ENCODE data around the gene GNG7. TPM values are rescaled to one million over a fixed set of nuclear protein-coding genes. Genes with fewer than 3 reads are reported as not detected.
"Not testable (repeated sequence)": the region's sequence is repeated elsewhere in the genome, so short reads cannot be mapped to it uniquely, and the experiment has no call there.

The GNG7 gene
- total RNA-seq, 2 donors from 2014 or later, result 8.7 to 22.9 TPM

- WGBS, result 46% methylated on average over 45 of the region's 45 CpGs
- H3K27ac ChIP-seq, result peak overlapping the region; percentile 55 to 56
- no peaks in the 10 kb centered on the region for H3K9me3 ChIP-seq
- no peak for DNase-seq (ENCODE audit: low spot score)
- peaks cover 13% of the 10 kb centered on the region for H3K4me1 ChIP-seq (replicated peaks)
- intact Hi-C loops (cut with DNase I), result no loop called here
- TF ChIP-seq POLR2AphosphoS5 (IDR thresholded peaks at IDR 0.05), result no peak
- TF ChIP-seq POLR2A (IDR thresholded peaks at IDR 0.05), result no peak
- no peak for TF ChIP-seq CTCF (IDR thresholded peaks at IDR 0.05)
- H3K4me3 ChIP-seq, result no peak overlapping the region
- H3K27me3 ChIP-seq (replicated peaks; ENCODE audit: insufficient read depth), result no peaks in the 10 kb centered on the region
- H3K36me3 ChIP-seq, result no peaks in the 10 kb centered on the region
These were observed 177.4 kb downstream of the GNG7 start for GRCh38 chr19:2524840-2525723.

GRCh38 chr19:2524361-2524839, 178.1 kb downstream of the GNG7 start:
- H3K36me3 ChIP-seq, result no peaks in the 10 kb centered on the region
- H3K27ac ChIP-seq, result peak overlapping the region in 1 of 2 donors; percentile 70
- H3K4me3 ChIP-seq, result no peak overlapping the region
- TF ChIP-seq POLR2A (IDR thresholded peaks at IDR 0.05), result no peak
- TF ChIP-seq POLR2AphosphoS5 (IDR thresholded peaks at IDR 0.05), result no peak
- TF ChIP-seq CTCF (IDR thresholded peaks at IDR 0.05), result no peak
- intact Hi-C loops (cut with DNase I), result no loop called here
- H3K4me1 ChIP-seq (replicated peaks), result peaks cover 13% of the 10 kb centered on the region
- H3K9me3 ChIP-seq, result no peaks in the 10 kb centered on the region
- no peak for DNase-seq (ENCODE audit: low spot score)
- 90% methylated on average over 16 of the region's 16 CpGs for WGBS
- H3K27me3 ChIP-seq (replicated peaks; ENCODE audit: insufficient read depth), result no peaks in the 10 kb centered on the region

GRCh38 chr19:2523630-2524311, 178.7 kb downstream of the GNG7 start:
- no peak overlapping the region for H3K4me3 ChIP-seq
- no peak for DNase-seq (ENCODE audit: low spot score)
- peaks cover 7% of the 10 kb centered on the region for H3K4me1 ChIP-seq (replicated peaks)
- 24% methylated on average over 20 of the region's 20 CpGs for WGBS
- no peaks in the 10 kb centered on the region for H3K27me3 ChIP-seq (replicated peaks; ENCODE audit: insufficient read depth)
- no peaks in the 10 kb centered on the region for H3K36me3 ChIP-seq
- TF ChIP-seq CTCF (IDR thresholded peaks at IDR 0.05), result peak in 2 of 4 experiments; percentile 15 to 36
- TF ChIP-seq POLR2A (IDR thresholded peaks at IDR 0.05), result no peak
- peak; percentile 25 for TF ChIP-seq POLR2AphosphoS5 (IDR thresholded peaks at IDR 0.05)
- peak overlapping the region in 1 of 2 donors; percentile 70 for H3K27ac ChIP-seq
- intact Hi-C loops (cut with DNase I), result no loop called here
- H3K9me3 ChIP-seq, result no peaks in the 10 kb centered on the region

GRCh38 chr19:2519482-2519881, 183.0 kb downstream of the GNG7 start:
- intact Hi-C loops (cut with DNase I), result no loop called here
- H3K27ac ChIP-seq, result no peak overlapping the region
- WGBS, result 95% methylated on average over 6 of the region's 6 CpGs
- H3K4me1 ChIP-seq (replicated peaks), result peaks cover 2% of the 10 kb centered on the region
- no peak overlapping the region for H3K4me3 ChIP-seq
- no peaks in the 10 kb centered on the region for H3K9me3 ChIP-seq
- no peaks in the 10 kb centered on the region for H3K27me3 ChIP-seq (replicated peaks; ENCODE audit: insufficient read depth)
- TF ChIP-seq POLR2AphosphoS5 (IDR thresholded peaks at IDR 0.05) (no peak), POLR2A (IDR thresholded peaks at IDR 0.05) (no peak), CTCF (IDR thresholded peaks at IDR 0.05) (no peak)
- H3K36me3 ChIP-seq, result no peaks in the 10 kb centered on the region
- DNase-seq (ENCODE audit: low spot score), result no peak

GRCh38 chr19:2518856-2519255, 183.6 kb downstream of the GNG7 start:
- intact Hi-C loops (cut with DNase I); H3K4me3 ChIP-seq; H3K27ac ChIP-seq; H3K27me3 ChIP-seq (replicated peaks; ENCODE audit: insufficient read depth); H3K9me3 ChIP-seq; H3K36me3 ChIP-seq; DNase-seq (ENCODE audit: low spot score); H3K4me1 ChIP-seq (replicated peaks): not testable (repeated sequence)
- 92% methylated on average over 11 of the region's 11 CpGs for WGBS
